Measurements from ENCODE around the gene ZBTB17.

- no peak for TF ChIP-seq RCOR1 (IDR thresholded peaks at IDR 0.05; ENCODE audit: low read depth, low read length)
- TF ChIP-seq PHF8 (IDR thresholded peaks at IDR 0.05; ENCODE audit: borderline replicate concordance, low read depth), result no peak
- no peak for TF ChIP-seq CTCF (IDR thresholded peaks at IDR 0.05)
- no peak for TF ChIP-seq MYC (IDR thresholded peaks at IDR 0.05; ENCODE audit: borderline replicate concordance, low read length)
- no peak for TF ChIP-seq RAD21 (conservative IDR thresholded peaks at IDR 0.05 in 1 of 2, IDR thresholded peaks at IDR 0.05 in 1 of 2)
- TF ChIP-seq ZNF302 (CRISPR knock-in tag; IDR thresholded peaks at IDR 0.05), result no peak
- TF ChIP-seq JUNB (IDR thresholded peaks at IDR 0.05), result no peak
These were observed 18.2 kb upstream of the ZBTB17 start for GRCh38 chr1:15994081-15994480.
